Measurements from ENCODE around the gene AANAT.

AANAT gene

DNA sequence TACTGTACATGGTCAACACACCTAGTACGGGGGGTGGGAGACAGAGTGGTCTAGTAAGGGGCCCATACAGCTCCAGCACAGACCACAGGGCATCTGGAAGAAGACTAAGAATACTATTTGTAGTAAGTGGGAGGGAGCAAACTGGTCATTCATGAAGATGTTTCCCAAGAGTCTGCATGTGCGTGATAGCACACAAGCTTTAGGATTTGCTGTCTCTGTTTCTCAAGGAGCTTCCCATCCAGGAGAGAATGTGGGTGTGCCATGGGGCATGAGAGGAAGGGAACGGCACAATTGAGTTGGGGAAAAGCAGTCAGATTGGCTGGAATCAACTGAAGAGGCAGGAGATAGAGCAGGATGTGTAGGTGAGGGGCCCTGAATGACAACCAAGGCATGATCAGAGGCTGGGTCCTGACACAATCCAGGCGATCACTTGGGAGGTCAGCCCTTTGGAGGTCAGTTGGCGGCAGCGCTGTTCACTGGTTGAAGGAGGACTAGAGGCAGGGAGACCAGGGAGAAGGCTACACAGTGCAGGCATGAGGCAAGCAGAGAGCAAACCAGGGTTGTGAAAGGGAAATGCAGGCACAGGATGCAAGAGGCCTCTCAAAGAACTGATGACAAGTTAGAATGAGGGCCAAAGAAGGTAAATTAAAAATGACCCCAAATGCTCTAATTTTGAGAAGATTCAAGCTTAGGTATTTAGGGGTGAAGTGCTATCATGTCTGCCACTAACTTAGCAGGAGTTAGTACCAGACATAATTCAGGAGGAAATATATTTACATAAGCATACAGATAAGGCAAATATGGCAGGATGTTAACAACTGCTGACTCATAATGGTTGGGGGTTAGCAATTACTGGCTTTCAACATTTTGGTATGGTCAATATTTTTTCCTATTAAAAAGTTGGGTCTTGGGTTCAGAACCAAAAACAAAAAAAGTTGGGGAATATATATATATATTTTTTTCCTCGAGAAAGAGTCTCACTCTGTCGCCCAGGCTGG lies 24.8 kb upstream of the AANAT start:
- DNase-seq, result no peak

DNA sequence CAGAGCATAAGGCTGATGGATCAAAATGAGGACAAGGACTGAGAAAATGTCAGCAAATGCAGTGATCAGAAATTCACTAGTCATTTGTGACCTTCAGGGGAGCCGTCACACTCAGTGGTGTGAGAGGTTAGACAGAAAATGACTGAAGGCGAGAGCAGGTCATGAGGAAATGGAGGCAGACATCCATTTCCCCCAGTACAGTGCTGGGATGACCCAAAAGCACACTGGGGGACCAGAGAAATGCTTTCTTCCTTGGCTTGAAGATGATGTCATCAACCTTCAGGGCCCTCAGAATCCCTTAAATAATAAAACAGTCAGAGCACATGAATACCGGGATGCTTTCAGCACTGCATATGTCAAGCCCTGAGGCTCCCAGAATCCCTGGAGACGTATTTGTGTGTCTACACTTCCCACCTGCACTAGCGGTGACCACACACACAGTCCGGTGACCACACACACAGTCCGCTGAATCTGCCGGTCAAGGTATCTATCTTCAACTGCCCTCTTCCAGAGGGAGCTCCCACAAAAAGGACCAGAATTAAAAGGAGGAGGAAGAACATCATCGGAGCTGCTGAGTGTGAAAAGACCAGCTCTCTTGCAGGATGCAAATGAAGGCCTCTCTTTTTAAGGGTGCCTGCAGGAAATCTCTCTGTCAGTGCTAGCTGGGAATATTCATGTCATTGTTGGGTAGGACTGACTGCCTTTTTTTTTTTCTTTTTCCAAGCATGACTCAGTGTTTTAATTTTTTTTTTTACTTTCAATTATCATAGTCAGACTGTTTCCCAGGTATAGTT lies 22.7 kb upstream of the AANAT start:
- DNase-seq, result no peak

DNA sequence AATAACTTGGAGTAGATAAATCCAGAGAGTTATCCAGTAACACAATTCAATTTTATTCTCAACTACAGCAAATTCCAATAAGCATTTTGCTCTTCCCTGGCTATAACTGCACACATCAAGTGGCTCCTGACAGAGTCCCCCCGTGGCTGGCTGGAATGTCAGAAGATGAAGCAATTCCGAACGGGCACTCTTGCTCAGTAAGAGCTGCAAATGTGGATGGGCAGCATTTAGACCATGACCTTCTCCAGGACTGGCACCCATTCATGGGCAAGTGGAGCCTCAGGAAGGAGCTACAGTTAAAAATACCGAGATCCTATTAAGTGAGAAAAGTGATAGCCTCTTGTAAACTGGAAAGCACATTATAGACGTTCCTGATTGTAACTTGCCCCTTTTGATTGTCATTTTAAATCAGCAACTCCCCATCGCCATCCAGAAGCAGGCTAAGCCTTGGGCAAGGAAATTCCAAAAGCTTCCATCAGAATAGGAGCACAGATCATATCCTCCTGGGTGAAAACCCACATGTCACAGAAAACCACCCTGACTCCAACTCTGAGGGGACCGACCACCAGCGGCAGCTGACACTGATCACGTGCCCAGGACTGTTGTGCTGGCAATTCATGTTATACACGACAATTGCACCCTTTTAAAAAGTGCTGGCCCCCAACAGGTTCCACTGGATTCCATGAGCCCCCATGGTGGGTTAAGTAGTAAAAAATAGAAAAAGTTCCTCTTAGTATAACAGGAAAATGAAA lies 21.5 kb upstream of the AANAT start:
- no peak for DNase-seq

DNA sequence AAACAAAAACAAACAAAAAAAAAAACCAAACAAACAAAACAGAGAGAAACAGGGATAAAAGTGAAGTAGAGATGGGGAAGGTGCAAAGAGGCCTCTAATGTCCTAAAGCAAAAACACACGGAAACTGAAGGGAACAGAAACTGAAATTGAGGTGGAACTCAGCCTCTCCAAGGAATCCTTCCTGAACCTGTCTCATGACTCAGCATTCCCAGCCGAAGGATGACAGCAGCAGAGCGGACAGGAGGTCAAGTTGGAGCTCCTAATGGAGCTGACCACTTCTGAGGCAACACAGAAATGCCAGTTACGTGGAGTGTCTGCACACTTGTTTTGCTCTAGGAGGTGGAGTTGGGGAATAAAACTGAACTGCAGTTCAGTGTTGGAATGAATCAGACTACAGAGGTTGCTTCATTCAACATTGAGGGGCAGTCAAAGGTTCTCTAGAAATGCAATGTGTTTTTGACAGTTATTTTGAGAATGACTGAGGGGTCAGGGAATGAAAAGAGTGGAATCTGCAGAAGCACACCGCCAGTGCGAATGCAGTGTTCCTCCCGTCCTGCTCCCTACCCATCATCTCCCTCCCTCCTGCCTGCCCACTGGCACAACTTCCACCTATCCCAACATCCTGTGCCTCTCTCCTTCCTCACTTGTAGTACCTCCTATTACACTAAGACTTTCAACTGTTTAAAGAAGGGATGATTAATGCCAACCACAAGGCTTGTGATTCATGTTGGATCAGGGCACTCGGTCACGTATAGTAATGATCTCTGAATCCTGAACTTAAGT lies 20.8 kb upstream of the AANAT start:
- no peak for DNase-seq

DNA sequence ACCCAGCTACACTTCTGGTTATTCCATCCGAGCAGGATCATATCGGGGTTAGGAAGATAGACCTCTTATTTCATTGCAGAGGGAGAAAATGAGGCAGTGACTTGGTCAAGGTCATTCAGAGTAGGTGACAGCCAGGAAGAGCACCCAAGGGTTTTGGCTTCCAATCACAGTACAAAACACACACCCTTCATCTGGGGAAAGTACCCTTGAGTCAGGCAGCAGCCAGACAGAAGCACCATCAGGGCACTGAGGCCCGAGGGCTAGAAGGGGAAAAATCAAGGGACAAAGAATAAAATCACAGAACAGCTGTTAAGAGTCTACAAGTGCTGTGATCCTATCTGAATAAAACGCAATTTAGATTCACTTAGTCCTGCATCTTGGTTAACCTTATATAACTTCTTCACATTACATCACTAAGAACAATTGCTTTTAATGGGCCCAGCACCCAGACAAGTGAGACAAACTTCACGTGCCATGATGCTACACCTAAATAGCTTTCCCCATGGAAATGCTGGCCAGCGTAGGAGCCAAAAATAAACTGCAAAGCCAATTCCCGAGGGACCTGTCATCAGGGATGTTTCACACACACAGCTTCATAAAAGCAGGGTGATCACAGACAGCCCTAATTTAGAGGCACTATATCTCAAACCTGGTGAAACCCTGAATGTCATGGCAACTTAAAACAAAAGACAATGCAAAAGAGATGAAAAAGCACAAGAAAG lies 19.3 kb upstream of the AANAT start:
- DNase-seq, result no peak

DNA sequence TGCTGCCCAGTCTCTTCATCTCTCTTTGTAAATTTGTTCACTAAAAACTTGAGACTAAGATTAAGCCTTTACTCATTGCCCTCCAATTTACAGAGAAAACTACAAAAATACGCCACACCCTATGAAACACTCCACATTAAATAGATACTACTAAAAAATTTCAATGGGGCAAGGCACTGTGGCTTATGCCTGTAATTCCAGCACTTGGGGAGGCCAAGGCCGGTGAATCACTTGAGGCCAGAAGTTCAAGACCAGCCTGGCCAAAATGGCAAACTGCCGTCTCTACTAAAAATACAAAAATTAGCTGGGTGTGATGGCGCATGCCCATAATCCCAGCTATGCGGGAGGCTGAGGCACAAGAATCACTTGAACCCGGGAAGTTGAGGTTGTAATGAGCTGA lies 18.3 kb upstream of the AANAT start:
- DNase-seq, result no peak

DNA sequence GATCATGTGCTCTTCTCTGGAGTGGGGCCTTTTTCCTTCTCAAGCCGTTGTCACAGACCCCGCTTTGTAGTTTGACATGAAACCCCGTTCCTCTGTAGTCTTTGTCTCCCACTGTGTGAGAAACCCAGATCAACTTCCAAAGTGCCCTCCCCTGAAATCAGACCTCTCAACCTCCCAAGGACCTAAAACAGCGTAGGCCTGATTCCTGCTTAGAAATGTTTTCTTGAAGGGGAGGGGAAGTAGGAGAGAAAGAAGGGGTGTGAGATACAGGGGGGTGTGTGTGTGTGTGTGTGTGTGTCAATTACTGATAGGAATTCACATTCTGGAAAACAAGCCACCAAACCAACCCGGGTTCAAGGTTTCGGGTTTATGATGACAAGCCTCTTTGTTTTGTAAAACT lies 15.9 kb upstream of the AANAT start:
- no peak for DNase-seq

DNA sequence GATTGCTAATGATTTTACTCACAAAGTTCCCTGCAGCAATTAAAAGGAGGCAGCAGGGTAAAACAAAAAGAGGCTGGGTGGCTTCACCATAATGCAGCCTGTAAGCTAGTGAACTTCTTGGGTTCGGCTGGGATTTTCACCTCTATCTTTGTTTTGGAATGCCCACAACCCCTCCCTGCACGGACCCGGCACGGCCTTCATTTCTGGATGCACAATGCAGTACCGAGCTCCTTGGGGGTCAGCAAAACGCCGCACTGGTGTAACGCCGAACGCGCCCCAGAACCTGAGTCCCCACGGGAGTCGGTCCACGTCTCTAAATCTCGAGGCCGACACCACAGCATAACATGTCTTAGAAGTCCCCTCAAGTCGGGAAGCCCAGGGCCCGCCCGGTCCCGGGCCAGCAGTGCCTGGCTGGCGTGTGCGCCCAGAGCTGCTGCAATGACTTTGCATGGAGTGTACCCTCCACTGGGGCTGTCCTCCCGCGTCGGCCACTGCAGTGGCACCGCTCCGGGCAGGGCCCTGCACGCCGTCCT lies 15.2 kb upstream of the AANAT start:
- no peak for DNase-seq

DNA sequence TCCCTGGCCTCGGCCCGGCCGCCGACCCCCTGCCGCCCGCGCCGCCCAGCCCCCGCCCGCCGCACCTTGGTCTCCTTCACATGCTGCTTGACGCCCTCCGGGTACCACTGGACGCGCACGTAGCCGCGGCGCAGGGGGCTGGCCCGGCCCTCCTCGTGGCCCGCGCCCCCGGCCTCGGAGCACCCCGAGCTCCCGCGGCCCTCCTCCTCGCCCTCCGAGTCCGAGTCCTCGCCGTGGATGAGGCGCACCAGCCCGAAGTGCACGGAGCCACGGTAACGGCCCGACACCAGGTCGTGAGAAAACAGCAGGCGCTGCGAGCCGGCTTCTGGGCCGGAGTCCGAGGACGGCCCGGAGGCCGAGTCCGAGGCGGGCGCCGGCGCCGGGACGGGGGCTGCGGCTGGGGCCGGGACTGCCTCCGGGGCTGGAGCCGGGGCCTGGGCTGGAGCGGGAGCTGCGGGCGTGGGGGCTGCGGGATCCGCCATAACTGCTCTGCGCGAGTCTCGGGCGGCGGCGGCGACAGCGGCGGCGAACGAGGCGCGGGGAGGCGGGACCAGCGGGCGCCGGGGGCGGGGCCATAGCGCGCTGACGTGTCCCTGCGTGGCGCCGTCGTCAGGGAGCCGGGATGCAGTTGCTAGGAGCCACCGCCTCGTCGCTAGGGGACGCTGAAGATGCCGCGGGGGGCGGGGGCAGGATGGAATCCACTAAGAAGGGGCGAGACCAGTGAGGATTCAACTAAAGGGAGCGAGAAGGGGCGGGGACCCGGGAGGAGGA lies 14.6 kb upstream of the AANAT start, which contains the start of gene UBE2O:
TSS of gene UBE2O (minus strand) at position 493 of the 771 bp plus-strand sequence. CDS start at position 482, 11 bp downstream.
- peak; percentile 89 to 92 (median 89) for DNase-seq

DNA sequence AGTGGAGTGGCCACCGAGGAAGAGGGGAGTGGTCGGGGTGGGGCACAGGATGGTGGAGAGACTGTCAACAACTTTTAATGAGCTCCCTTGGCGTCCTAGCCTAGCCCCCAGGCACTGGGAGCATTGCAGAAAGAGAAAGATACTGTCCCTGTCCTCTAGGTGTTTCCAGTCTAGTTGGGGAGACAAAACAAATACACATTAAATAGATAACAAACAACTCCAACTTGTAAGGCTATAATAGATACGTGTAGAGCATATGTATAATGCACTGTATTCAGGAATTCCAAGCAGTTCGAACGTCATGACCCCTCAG lies 14.0 kb upstream of the AANAT start:
- no peak for DNase-seq

DNA sequence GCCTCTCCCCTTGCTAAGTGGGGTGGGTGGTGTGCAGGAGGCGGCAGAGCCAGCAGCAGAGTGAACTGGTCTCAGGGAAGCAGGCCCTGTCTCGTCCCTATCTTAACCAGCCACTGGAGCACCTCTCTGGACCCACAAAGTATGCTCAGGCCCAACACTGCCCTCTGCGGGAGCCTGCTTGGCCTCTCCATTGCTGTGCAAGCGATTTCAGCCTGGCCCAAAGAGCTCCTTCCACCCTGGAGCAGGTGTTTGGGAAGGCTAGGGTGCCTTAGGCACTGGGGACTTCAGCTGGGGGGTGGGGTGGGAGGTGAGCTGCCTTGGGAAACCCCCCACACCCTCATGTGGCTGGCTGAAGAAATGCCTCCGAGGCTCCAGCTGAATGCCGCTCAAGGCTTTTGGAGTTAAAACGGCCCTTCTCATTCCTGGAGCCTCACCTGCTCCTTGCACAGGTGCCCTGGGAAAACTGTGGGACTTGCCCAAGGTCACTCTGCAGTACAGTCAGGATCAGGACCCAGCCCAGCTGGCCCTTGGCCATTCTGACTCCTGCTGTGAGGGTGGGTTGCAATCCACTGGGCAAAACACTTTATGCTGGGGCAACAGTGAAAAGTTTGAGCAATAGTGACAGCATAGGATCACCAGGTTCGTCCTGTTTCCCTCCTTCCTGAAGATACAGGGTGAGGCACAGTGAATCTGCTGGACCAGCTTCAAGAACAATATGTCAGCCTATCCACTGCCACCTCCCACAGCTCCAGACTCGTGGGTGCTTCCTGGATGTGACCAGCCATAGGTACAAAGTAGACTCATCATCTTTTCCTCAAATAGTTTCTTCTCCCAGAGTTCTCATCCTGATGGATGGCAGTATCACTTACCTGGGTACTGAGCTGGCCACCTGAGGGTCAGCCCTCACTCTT lies 8.6 kb upstream of the AANAT start:
- DNase-seq, result peak in 2 of 3 experiments; percentile 9 to 48

DNA sequence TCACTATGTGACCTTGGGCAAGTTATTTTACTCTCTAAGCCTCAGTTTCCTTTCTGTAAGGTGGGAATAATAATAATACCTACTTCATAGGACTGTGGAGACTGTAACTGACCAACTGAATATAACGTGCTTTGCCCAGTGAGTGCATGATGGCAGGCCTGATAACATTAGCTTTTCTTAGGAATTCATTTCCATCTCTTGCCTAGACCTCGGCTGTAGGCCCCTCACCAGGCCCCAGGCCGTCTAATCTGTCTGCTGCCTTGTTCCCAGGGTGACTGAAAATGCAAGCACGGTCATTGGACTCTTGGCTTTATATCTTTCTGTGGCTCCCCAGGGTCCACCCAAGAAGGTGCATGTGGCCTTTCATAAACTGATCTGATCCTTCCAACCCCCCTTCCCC lies 7.7 kb upstream of the AANAT start:
- DNase-seq, result no peak

DNA sequence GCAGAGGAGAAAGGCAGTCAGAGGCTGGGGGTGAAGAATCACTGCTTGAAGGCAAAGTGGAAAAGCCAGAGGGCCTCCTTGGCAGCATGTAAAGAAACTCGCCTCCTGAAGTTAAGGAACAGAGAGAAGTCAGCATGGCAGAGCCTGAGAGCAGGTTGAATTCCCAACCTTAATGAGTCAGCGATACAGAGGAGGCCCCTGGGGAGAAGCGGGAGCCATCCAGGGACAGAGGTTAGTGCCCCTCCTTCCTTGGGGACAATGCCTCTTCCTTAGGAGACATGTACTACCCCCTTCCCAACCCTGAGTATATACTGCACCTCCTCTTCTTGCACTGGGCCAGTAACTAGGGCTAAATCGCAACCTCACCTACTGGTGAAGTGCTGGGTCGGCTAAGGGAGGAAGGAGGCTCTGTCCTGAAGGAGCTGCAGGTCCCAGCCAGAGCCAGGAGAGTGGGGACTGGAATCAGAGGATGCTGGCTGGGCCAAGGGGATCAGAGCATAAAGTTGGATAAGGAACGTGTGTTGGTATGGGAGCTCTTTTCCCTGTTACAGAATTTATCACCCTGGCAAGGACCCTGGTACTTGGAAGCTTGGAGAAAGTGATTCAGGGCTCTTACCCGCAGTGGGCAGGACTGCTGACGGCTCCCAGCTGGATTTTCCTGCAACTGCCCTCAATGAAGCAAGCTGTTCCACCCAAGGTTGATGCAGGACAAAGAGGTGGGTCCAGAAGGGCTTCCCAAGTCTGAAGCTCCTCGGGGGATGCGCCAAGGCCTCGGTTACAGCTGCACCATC lies 5.4 kb upstream of the AANAT start:
- no peak for DNase-seq

DNA sequence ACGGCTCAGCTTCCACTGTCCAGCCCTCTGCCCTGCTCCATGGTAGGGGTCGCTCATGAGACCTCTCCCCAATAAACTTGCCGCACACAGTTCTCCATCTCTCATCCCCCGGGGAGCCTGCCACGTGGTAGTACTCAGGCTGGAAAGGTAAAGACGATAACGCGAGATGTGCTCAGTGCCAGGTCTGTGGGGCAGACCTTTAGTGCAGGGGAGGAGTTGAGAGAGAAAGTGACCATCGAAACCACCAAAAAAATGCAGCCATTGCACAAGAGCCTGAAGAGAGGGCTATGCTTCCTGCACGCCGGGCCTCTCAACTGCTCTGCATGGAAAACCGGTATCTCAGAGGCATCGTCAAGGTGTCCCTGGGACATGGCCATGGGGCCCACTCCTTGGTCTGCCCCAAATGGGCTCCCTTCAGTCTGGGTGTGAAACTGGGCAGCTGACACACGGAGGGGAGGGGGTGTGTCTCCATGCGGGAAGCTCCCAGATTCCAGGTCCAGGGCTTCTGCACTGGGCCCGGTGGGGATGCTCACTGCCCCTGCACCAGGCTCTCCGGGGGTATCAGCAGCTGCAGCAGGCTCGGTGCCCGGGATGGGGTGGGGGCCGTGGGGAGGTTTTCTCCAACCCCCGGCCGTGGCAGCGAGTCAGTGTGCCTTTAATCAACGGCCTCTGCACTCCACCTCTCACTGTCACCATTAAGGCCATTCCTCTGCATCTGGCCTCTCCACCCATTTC lies 4.7 kb upstream of the AANAT start:
- no peak for DNase-seq

DNA sequence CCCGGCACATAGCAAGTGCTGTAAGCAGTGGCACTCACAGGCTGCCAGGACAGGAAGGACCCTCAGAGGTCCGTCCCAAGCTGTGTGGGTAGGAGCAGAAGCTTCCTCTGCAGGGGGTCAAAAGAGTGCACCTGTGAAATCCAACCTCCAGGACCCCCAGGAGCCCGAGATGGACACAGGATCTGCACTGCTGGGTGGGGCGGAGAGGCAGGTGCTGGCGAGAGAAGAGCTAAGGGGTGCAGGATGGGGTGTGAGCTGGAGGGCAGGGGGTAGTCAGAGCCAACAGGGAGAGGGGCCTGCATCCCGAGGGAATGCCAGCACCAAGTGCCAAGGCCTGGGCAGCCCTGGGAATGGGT lies 650 bp upstream of the AANAT start:
- DNase-seq, result no peak

DNA sequence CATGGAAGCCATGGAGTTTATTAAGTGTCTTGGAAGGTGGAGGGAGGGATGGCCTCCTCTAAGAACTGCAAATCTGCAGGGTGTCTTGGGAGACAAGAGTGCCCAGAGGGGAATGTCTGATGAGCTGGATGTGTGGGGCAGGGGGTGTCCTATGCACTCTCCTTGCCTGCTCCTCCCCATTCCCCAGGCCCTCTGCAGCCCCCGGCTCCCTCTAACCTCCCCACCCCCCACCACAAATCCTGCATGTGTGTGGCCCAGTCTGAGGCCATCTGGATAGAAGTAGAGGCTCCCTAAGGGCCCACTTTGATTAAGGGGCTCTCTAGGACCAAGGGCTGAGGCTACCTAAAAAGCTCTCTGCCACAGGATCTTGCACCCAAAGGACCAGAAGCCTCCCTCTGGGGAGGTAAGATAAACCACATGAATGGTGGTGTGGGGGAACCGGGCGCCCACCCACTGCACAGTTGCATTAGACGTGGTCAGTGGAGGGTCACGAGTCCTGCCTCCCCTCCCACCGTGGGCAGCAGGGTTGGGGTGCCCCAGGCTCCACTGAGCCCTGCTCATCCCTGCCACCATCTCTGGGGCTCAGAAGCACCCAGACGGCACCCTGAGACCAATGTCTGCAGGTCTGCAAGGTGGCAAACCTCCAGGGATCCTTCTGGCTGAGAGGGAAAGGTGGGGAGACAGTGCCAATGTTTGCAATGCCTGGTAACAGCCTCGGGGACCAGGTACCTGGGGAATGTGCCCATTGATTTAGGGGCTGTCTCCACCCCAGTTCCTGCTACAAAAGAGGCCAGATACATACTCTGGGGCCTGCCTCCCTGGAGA lies 618 bp downstream of the AANAT start:
- DNase-seq, result no peak

DNA sequence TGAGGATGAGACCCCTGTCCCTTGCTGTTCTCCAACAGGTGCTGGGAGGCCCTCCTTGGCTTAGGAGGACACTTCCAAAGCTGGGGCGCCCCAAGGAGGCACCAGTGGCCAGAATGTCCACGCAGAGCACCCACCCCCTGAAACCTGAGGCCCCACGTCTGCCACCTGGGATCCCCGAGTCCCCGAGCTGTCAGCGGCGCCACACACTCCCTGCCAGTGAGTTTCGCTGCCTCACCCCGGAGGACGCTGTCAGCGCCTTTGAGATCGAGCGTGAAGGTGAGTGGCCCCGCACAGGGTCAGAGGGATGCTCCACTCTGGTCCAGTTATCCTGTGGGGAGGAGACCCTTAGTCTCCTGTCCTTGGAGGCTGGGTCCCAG lies 1.2 kb downstream of the AANAT start:
- DNase-seq, result no peak

Measured in NCI-H1417 (cell line).